Cardiac fibroblast (primary cell): ENCODE results near the gene GSX1.

ENCODE experiments used
- DNase-seq, 2 donors: peaks; one replicate each; pipeline versions ENCODE4 v3.0.0 to v3.0.0-alpha.2; 2010; ENCODE audit warnings: low read depth in 2 of 2
- H3K4me3 ChIP-seq, 2 donors: replicated peaks in 1 of 2; 1 replicate in 1 of 2; 2 replicates in 1 of 2; pipeline ENCODE4 v1.5.1; 2011; ENCODE audit warnings: low read depth in 2 of 2, low read length in 2 of 2, mild to moderate bottlenecking in 2 of 2, moderate library complexity in 1 of 2
- TF ChIP-seq, protein P1 (sequence below): IDR thresholded peaks from one replicate; pipeline ENCODE4 v1.5.1; 2011; ENCODE audit warnings: low read depth, mild to moderate bottlenecking, low read length, inconsistent platforms

The GSX1 gene

DNA sequence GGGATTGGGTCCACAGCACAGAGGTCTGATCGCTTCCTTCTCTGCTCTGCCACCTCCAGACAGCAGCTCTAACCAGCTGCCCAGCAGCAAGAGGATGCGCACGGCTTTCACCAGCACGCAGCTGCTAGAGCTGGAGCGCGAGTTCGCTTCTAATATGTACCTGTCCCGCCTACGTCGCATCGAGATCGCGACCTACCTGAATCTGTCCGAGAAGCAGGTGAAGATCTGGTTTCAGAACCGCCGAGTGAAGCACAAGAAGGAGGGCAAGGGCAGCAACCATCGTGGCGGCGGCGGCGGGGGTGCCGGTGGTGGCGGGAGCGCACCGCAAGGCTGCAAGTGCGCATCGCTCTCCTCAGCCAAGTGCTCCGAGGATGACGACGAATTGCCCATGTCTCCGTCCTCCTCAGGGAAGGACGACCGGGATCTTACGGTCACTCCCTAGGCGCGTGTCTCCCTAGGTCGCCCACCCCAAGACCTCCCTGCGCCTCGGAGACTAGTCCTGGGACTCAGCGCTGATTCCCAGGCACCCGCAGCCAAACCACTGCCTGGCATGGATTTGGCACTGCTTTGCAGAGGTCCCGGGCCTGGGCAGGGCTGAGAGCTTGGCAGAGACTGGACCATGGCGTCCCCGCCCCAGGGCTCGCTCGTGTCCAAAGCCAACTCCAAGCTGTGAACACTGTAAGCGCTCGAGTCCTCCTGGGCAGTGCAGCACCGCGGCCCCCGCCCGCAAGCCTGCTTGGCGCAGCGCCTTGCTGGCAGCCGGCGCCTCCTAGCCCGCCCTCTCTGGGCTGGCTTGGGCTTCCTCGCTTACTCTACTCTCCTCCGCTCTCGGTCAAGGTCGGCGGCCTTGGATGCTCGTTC is 1.5 kb downstream of the GSX1 start:
- no peak for DNase-seq
- H3K4me3 ChIP-seq: no peak overlapping the region
- TF ChIP-seq, protein P1, sequence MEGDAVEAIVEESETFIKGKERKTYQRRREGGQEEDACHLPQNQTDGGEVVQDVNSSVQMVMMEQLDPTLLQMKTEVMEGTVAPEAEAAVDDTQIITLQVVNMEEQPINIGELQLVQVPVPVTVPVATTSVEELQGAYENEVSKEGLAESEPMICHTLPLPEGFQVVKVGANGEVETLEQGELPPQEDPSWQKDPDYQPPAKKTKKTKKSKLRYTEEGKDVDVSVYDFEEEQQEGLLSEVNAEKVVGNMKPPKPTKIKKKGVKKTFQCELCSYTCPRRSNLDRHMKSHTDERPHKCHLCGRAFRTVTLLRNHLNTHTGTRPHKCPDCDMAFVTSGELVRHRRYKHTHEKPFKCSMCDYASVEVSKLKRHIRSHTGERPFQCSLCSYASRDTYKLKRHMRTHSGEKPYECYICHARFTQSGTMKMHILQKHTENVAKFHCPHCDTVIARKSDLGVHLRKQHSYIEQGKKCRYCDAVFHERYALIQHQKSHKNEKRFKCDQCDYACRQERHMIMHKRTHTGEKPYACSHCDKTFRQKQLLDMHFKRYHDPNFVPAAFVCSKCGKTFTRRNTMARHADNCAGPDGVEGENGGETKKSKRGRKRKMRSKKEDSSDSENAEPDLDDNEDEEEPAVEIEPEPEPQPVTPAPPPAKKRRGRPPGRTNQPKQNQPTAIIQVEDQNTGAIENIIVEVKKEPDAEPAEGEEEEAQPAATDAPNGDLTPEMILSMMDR: no peak

DNA sequence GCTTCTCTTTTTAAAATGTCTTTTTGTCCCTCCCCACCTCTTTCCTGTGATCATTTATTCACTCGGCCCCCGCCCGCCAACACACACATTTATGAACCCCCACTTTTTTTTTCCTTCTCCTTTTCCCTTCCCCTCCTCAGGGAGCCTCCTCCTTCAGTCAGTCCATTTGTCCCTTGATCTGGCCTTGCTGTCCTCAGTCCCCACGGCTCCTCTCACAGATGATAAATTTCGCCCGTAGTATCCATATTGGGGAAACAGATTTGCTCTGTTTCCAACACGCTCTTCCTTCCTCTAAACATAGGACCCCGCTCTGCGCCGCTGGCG is 2.0 kb downstream of the GSX1 start:
- H3K4me3 ChIP-seq: no peak overlapping the region

DNA sequence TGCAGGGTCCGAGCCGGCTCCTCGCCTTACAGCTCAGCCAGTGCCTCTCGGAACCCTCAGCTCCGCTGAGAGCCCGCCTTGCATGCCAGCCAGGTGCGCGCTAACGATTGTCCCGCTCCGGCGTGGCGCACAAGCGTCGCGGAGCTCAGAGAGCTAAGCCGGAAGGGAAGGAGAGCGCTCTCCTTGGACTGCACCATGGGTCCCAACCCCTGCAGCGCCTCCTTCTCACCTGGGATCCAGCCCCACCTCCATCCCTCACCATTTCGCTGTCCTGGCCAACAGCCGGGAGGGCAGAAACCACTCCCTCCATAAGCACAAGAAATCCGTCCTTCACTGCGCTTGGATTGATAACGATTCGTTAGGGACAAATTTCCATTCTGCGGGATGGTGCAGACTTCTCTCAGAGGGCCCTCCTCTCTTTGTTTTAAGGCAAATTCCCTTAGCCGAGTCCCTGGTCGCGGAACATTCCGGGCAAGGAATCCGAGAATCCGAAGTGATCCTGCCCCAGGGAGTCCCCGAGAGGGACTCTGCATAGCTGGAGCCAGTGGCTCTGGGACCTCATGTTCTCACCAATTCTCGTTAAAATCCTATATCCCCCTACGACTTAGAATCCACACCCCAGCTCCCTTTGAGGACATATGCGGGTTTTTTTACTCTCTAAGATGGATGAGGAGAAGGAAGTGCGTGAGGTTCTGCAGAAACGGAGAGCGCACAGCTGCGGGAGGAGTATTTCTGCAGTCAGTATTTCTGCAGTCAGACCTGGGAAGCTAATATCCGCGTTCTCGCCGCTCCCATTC is 2.8 kb downstream of the GSX1 start:
- no peak for DNase-seq
- TF ChIP-seq, protein P1: no peak
- no peak overlapping the region for H3K4me3 ChIP-seq

More for the DNA sequence above, 2.0 kb downstream of the GSX1 start:
- TF ChIP-seq, protein P1: no peak
- DNase-seq: no peak

DNA sequence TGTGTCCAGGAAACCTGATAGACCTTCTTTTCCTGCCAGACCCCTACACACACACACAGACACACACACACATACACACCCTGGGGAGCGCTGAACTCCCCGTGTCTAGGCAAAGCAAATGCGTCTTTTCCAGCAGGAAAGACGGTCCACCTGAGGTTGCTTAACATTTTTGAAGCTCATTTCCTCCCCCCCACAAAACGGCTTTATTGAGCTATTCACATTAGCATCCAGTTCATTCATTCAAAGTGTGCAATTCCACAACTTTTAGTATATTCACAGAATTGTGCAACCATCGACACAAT is 3.4 kb downstream of the GSX1 start:
- no peak for DNase-seq
- TF ChIP-seq, protein P1: no peak
- H3K4me3 ChIP-seq: no peak overlapping the region

DNA sequence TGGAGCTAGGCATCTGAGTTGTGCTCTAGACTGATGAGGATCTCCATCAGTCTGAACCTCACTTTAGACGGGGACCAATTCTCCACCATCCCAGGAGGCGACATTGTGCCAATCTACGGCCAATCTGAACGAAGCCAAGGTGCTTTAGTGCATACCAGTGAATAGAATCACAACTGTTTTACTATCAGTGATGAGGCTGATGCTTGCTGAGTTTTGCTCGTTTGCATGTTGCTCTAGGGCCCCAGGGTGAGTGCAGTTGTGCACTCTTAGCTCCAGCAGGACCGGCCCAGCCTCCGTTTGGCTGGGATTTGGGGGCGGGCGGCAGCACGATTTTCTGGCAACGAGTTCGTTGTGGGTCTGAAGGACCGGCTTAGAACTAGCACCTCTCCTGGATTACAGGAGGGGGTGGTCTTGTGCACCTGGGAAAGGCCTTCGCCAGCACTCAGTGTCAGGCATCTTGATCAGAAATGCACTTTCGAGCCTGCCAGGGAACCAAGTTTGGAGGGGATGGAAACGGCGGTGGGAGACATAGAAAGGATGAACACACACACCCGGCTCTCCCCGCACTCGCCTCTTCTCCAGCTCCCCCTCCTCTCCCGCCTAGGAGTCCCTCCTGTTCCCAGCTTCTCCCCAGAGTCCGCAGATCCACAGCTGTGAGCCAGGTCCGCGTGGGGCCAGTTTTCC is 4.4 kb downstream of the GSX1 start:
- TF ChIP-seq, protein P1: no peak
- no peak overlapping the region for H3K4me3 ChIP-seq
- DNase-seq: no peak

DNA sequence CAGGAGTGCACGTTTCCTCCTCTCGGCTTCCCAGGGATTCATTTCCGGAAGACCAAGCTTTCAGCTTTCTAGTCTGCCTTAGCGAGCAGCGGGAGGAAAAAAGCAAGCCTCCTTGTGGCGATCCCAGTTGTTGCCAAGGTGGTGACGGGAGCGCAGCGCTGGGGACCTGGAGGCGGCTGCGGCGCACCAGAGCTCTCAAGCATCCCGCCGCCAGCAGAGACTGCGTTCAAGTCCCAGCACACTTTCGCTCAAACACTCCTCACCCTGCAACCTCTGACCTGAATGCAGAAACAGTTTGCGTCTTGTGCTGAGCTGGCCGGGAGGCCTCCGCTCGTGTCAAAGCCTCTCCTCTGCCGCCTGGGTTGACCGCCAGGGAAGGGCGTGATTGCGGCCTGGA is 4.9 kb downstream of the GSX1 start:
- DNase-seq: peak; percentile 22 to 26
- H3K4me3 ChIP-seq: no peak overlapping the region
- TF ChIP-seq, protein P1: no peak
